Fibroblast of pulmonary artery (primary cell): Measurements from ENCODE around the gene ZNF320.
"Not testable (repeated sequence)": the region's sequence is repeated elsewhere in the genome, so short reads cannot be mapped to it uniquely, and the experiment has no call there.

ENCODE experiments used
- DNase-seq: peaks from one replicate; pipeline ENCODE4 v3.0.0-alpha.2; 2010; ENCODE audit warnings: low read depth
- H3K4me3 ChIP-seq: replicated peaks from 2 replicates; pipeline ENCODE4 v1.5.1; 2011; ENCODE audit warnings: low read depth, mild to moderate bottlenecking, control low read depth, low read length, moderate library complexity
- TF ChIP-seq, protein P1 (sequence below): IDR thresholded peaks from 2 replicates; pipeline ENCODE4 v1.5.1; 2011; ENCODE audit warnings: mild to moderate bottlenecking, control low read depth, low read length, inconsistent platforms; ENCODE audit errors: missing control alignments

The ZNF320 gene

GRCh38 chr19:52897138-52897935, at the start of gene ZNF320:
Gene ZNF320, minus strand, starts transcription at chr19:52897635. Its CDS starts 7,380 bp downstream, at chr19:52890255.
- H3K4me3 ChIP-seq, result peak within 1 kb of the TSS; percentile 98
- peak; percentile 93 for DNase-seq
- TF ChIP-seq, protein P1, sequence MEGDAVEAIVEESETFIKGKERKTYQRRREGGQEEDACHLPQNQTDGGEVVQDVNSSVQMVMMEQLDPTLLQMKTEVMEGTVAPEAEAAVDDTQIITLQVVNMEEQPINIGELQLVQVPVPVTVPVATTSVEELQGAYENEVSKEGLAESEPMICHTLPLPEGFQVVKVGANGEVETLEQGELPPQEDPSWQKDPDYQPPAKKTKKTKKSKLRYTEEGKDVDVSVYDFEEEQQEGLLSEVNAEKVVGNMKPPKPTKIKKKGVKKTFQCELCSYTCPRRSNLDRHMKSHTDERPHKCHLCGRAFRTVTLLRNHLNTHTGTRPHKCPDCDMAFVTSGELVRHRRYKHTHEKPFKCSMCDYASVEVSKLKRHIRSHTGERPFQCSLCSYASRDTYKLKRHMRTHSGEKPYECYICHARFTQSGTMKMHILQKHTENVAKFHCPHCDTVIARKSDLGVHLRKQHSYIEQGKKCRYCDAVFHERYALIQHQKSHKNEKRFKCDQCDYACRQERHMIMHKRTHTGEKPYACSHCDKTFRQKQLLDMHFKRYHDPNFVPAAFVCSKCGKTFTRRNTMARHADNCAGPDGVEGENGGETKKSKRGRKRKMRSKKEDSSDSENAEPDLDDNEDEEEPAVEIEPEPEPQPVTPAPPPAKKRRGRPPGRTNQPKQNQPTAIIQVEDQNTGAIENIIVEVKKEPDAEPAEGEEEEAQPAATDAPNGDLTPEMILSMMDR, result no peak

GRCh38 chr19:52946322-52947310, 49.2 kb upstream of the ZNF320 start:
- TF ChIP-seq, protein P1, result no peak
- H3K4me3 ChIP-seq, result no peak overlapping the region
- DNase-seq, result no peak

- TF ChIP-seq, protein P1, result no peak
- no peak for DNase-seq
- no peak overlapping the region for H3K4me3 ChIP-seq
Observed at GRCh38 chr19:52945652-52946321, 48.4 kb upstream of the ZNF320 start.

- not testable (repeated sequence) for H3K4me3 ChIP-seq, DNase-seq
Observed at GRCh38 chr19:52944703-52945493, 47.5 kb upstream of the ZNF320 start.

DNA sequence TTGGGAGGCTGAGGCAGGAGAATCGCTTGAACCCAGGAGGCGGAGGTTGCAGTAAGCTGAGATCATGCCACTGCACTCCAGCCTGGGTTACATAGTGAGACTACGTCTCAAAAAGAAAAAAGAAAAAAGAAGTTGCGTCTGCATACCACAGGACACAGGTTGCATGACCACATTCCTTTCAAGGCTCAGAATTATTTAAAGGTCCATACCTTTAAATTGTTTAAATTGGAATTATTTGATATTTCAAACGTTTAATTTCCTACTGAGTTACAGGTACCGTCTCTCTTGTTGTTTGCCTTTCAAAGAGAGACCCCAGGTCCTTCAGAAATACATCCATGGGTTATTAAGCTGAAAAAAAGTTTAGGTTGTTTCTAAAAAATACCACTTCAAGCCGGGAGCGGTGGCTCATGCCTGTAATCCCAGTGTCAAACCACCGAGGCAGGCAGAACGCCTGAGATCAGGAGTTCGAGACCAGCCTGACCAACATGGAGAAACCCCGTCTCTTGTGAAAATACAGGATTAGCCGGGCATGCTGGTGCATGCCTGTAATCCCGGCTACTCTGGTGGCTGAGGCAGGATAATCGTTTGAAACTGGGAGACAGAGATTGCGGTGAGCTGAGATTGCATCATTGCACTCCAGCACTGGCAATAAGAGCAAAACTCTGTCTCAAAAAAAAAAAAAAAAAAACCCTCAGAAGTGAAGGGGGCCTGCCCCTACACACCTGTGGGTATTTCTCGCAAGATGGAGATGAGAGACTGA, 46.6 kb upstream of the ZNF320 start:
- TF ChIP-seq, protein P1, result no peak
- DNase-seq, result no peak
- H3K4me3 ChIP-seq, result no peak overlapping the region

DNA sequence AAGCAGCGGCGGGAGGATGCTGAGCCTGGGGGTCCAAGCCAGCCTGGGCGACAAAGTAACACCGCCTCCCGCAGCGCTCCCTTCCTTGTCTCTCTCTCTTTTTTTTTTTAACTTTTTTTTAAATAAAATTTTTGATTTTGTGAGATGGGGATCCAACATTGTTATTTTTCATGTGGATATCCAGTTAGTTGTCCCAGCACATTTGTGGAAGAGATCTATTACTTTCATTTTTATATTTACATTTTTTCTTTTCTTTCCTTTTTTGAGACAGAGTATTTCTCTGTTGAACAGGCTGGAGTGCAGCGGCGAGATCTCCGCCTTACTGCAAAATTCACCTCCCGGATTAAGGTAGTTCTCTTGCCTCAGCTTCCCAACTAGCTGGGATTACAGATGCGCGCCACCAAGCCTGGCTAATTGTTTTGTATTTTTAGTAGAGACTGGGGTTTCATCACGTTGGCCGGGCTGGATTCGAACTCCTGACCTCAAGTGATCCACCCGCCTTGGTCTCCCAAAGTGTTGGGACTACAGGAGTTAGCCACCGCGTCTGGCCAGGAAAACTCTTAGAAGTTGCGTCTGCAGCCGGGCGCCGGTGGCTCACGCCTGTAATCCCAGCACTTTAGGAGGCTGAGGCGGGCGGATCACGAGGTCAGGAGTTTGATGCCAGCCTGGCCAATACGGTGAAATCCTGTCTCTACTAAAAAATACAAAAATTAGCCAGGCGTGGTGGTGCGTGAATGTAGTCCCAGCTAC, 45.9 kb upstream of the ZNF320 start:
- DNase-seq, result no peak
- TF ChIP-seq, protein P1, result no peak
- H3K4me3 ChIP-seq, result peak overlapping the region; percentile 91
